Middle frontal gyrus (tissue), 1 donor: ENCODE data around the gene CSF3.

Experiments used
- DNase-seq: peaks from one replicate; pipeline ENCODE4 v3.0.0-alpha.2; 2015; ENCODE audit warnings: low spot score; ENCODE audit errors: extremely low spot score

Gene CSF3

GRCh38 chr17:40015005-40015997 lies at the start of gene CSF3:
Gene CSF3 (plus strand): TSS chr17:40015440. CDS start chr17:40015475, 35 bp downstream.
- no peak for DNase-seq

GRCh38 chr17:39966771-39967170 lies 48.5 kb upstream of the CSF3 start:
- DNase-seq, result no peak

GRCh38 chr17:39968761-39969160 lies 46.5 kb upstream of the CSF3 start:
- no peak for DNase-seq

DNA sequence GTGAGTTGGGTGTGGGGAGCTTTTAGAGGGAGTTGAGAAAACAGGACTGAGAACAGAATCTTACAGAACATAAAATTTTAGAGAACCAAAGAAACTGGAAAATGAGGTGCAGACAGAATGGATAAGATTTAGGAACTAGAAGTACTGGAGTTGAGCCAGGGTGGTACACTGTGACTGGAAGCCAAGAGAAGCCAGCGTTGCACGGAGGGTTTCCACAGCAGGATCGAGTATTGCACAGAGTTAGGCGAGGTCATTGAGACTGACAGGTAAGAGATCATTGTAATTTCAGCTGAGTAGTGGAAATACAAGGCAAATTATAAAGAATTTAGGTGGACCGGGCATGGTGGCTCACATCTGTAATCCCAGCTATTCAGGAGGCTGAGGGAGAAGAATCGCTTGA lies 45.9 kb upstream of the CSF3 start:
- no peak for DNase-seq

- no peak for DNase-seq
Observed at GRCh38 chr17:39970157-39970692, 45.0 kb upstream of the CSF3 start.

DNA sequence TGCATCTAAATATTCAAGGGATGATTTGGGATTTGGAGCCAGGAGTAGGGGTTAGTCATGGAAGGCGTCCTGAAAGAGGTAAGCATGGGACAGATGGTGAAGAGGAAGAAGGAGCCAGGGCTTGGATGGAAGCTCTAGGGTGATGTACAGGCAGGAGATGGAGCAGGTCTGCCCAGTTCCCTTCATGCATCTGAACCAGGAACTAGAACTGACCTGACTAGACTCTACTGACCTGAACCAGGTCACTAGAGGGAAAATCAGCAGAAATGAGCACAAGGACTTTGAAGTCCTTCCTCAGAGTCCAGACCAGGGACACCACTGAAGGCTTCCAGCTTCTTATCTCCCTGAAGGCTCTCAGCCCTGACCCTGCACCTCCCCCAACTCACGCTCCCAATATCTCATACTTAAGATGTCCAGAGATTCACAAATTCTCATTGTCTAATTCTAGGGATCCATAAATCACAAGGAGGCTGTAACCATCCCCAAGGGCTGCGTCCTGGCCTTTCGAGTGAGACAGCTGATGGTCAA lies 44.1 kb upstream of the CSF3 start:
- no peak for DNase-seq

DNA sequence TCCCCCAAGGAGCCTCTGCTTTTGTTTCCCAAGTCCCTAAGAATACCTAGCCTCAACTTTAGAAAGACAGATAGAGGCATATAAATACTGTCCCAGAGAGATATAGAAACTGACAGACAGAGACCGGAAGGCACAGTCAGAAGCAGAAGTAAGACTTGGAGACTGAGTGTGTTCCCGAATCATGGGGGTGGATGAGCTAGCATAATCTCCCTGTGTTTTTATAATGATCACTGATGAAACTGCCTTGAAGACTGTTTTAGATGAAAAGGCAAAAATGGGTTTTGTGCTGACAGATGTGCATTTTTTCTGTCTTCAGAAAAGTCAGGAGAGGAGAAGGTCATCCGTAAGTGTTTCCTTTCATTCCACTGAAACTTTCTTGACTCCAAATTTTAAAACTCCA lies 43.0 kb upstream of the CSF3 start:
- DNase-seq, result no peak

DNA sequence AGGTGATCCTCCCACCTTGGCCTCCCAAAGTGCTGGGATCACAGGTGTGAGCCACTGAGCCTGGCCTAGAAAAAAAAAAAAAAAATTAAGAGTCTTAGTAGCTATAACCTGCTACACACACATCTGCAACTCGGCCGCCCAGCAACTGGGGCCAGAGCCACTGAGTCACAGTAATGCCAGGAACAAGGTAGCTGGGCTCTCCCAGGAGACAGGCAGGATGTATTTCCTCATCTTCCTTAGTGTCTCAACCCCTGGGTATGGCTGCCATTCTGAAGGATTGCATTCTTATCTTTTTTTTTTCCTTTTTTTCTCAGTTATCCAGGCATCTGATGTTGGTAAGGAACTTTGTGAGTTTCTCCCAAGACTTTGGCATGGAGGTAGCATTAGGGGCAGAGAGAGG lies 41.7 kb upstream of the CSF3 start:
- no peak for DNase-seq

- no peak for DNase-seq
Observed at GRCh38 chr17:39974433-39974832, 40.8 kb upstream of the CSF3 start.

DNA sequence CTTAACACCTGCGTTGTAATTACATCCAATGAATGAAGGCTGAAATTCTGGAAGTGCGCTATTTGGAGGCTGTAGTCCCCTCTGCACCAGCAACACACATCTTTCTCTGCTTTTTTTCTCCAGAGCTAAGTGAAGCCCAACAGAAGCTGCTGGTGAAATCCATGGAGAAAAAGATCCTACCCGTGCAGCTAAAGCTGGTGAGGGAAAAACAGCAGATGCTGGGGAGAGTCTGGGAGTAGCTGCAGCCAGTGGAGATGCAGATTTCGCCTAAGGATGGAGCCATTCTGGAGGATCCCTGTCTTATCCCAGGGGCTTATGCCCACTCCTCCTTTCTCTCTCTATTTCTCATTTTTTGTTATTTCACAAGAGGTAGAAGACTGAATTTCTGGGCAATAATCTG lies 39.4 kb upstream of the CSF3 start:
- DNase-seq, result no peak

DNA sequence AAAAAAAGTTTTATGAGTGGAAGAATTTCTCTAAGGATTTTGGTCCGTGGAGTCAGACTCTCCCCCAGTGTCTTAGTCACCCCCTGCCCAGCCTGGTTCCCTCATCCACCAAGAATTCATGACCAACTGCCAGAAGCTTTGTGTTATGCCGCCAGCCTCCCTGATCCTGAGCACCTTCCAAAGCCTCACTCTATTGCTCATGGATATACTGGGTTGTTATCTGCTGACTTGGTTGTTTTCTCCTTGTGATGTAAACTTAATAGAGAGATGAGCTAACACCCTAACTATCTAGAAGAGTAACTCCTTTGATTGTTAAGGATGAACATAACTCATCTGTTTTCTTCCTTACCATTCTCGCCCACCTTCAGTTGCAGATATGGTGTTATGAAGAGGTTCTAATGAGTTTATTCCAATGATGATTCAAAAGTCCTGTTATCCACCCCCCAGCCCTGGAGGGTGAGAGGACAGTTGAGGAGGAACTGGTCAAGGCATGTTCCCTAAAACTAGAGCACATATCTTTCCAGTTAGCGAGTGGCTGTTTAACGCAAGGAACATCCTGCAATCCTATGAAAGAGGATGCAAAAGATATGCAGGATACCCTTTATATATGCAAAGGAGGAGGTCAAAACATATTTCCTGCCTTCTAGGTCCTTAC lies 36.1 kb upstream of the CSF3 start:
- DNase-seq, result no peak

GRCh38 chr17:39979893-39980350 lies 35.3 kb upstream of the CSF3 start:
- DNase-seq, result no peak

GRCh38 chr17:39980351-39981206 lies 34.7 kb upstream of the CSF3 start, which contains the start of gene PSMD3:
Gene PSMD3 (plus strand): TSS chr17:39980807. CDS start chr17:39980971, 164 bp downstream.
- DNase-seq, result peak; percentile 99

- DNase-seq, result no peak
Observed at GRCh38 chr17:39981207-39981741, 34.0 kb upstream of the CSF3 start.

DNA sequence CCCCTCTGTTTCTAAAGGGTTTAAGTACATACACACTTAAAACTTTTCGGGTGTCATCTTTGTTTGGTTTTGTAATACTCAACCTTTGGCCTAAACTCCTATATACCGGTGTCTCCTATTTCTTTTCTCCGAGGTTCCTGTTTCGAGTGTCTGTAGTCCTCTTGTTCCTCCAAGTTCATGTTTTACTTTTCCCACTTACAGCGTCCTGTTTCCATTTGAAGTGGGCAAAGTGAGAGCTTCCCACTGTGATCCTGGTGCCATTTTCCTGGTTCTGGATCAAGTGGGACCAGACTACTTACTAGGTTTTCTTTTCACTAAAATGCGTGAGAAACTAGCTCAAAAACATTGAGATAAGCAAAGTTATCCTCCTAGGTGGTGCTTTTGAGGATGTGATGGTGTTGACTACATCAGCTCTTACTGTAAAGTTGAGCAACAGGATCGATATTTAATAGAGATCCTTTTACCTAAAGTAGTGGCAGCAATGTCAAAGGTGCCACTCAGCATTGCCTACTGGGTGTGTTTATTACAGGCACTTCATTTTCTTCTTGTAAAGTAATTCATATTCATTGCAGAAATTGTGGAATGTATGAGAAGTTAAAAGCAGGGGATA lies 33.4 kb upstream of the CSF3 start:
- no peak for DNase-seq

DNA sequence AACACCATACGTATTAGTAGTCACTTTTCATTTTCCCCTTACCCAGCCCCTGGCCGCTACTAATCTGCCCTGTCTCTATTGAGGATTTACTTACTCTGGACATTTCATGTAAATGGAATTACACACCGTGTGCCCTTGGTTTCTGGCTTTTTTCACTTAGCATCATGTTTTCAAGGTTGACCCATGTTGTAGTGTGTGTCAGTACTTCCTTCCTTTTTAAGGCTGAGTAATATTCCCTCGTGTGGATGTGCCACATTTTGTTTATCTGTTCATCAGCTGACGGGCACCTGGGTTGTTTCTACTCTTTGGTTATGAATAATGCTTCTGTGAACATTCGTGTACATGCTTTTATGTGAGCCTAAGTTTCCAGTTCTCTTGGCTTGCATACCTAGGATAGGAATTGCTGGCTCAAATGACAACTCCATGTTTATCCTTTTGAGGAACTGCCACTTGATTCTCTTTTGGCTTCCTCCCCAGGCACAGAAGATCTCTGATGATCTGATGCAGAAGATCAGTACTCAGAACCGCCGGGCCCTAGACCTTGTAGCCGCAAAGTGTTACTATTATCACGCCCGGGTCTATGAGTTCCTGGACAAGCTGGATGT lies 26.9 kb upstream of the CSF3 start:
- DNase-seq, result no peak

GRCh38 chr17:39994448-39994847 lies 20.8 kb upstream of the CSF3 start:
- DNase-seq, result no peak

GRCh38 chr17:39995438-39995837 lies 19.8 kb upstream of the CSF3 start:
- DNase-seq, result no peak

- DNase-seq, result no peak
Observed at GRCh38 chr17:39996162-39996561, 19.1 kb upstream of the CSF3 start.

- no peak for DNase-seq
Observed at GRCh38 chr17:39996800-39997199, 18.4 kb upstream of the CSF3 start.
